ENCODE results near the gene BBIP1.

Gene BBIP1

DNA sequence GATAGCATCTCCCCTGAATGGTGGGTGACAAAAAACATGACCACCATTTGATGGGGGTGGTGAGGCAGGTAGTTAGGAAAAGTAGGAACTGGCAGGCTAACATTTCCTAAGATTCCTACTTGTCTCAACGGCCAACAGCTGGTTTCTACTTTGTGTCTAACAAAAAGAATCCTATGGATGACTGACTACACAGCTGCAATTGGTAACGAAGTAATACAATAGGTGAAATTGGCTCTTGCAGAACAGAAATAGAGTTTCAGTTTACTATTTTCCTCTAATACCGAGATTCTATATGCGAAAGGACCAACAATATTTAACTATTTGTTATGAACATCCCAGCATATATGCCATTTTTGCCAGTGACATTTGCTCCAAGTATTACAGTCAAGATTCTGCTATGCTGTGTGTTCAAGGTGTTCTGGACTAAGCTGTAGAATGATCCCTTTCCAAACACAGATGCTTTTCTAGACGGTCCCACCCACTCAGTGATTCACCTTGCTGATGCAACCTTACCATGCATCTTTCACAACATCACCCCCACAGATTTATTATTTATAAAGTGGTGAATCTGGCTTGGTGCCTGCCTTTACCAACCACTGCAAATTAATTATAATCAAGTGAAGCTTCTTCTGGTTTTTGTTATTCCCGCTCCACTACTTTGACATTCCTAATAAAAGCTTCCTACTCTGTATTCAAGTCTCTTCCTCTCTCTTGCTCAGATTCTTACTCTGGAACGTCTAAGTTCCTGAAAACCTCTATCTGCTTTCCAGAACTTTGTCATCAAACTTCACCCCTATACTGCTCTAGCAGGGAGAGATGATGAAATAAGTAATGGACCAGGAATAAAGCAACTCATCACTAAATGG is 16.8 kb downstream of the BBIP1 start:
- H3K27me3 ChIP-seq = no peaks in the 10 kb centered on the region
- H3K4me1 ChIP-seq (ENCODE audit: control insufficient read depth in 1 of 2, insufficient read depth in 1 of 2, low read depth in 1 of 2, low read length in 1 of 2) = no peaks in the 10 kb centered on the region
- H3K4me3 ChIP-seq (ENCODE audit: low read depth in 1 of 2, low read length in 1 of 2) = no peak overlapping the region
- H3K9me3 ChIP-seq = no peaks in the 10 kb centered on the region
- peaks cover 70% of the 10 kb centered on the region for H3K36me3 ChIP-seq
- peak overlapping the region; percentile 20 for H3K27ac ChIP-seq
- TF ChIP-seq, protein P1, sequence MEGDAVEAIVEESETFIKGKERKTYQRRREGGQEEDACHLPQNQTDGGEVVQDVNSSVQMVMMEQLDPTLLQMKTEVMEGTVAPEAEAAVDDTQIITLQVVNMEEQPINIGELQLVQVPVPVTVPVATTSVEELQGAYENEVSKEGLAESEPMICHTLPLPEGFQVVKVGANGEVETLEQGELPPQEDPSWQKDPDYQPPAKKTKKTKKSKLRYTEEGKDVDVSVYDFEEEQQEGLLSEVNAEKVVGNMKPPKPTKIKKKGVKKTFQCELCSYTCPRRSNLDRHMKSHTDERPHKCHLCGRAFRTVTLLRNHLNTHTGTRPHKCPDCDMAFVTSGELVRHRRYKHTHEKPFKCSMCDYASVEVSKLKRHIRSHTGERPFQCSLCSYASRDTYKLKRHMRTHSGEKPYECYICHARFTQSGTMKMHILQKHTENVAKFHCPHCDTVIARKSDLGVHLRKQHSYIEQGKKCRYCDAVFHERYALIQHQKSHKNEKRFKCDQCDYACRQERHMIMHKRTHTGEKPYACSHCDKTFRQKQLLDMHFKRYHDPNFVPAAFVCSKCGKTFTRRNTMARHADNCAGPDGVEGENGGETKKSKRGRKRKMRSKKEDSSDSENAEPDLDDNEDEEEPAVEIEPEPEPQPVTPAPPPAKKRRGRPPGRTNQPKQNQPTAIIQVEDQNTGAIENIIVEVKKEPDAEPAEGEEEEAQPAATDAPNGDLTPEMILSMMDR (IDR thresholded peaks at IDR 0.05) = no peak

DNA sequence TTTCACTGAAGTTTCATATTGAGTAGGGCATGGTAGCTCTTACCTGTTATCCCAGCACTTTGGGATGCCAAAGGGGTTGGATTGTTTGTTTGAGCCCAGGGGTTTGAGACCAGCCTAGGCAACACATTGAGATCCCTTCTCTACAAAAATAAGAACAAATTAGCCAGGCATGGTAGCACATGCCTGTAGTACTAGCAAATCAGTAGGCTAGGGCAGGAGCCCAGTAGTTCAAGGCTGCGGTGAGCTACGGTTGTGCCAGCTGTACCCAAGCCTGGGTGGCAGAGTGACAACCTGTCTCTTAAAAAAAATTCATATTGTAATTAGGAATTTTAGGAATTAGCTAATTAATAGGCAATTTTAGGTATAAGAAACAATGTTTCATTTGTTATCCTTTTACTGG is 18.0 kb downstream of the BBIP1 start:
- Histone ChIP-seq H3K27me3 (no peaks in the 10 kb centered on the region), H3K4me1 (ENCODE audit: control insufficient read depth in 1 of 2, insufficient read depth in 1 of 2, low read depth in 1 of 2, low read length in 1 of 2) (no peaks in the 10 kb centered on the region), H3K27ac (no peak overlapping the region), H3K4me3 (ENCODE audit: low read depth in 1 of 2, low read length in 1 of 2) (no peak overlapping the region), H3K9me3 (no peaks in the 10 kb centered on the region), H3K36me3 (peaks cover 70% of the 10 kb centered on the region)
- TF ChIP-seq, protein P1 (IDR thresholded peaks at IDR 0.05) = no peak

DNA sequence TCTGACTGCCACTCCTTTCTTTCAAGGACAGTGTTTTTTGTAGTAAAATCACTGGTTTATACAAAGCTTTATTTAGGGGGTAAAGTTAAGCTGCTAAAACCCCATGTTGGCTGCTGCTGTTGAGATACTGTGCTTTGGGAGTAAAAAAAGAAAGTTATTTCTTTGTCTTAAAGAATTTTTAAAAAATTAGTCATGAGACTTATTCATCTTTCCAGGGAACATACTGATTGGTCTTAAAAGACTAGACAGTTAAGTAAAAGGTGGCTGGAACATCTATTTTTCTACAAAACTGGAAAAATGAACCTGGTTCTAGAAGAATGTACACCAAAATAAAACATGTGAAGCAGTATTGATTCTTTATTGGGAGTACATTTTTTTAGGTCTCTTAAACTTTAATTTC is 20.6 kb downstream of the BBIP1 start:
- H3K27me3 ChIP-seq = no peaks in the 10 kb centered on the region
- H3K4me3 ChIP-seq (ENCODE audit: low read depth in 1 of 2, low read length in 1 of 2) = no peak overlapping the region
- no peaks in the 10 kb centered on the region for H3K9me3 ChIP-seq
- H3K4me1 ChIP-seq (ENCODE audit: control insufficient read depth in 1 of 2, insufficient read depth in 1 of 2, low read depth in 1 of 2, low read length in 1 of 2) = peaks cover 0 to 3% of the 10 kb centered on the region in 2 experiments
- peaks cover 72% of the 10 kb centered on the region for H3K36me3 ChIP-seq
- TF ChIP-seq, protein P1 (IDR thresholded peaks at IDR 0.05) = no peak
- no peak overlapping the region for H3K27ac ChIP-seq

DNA sequence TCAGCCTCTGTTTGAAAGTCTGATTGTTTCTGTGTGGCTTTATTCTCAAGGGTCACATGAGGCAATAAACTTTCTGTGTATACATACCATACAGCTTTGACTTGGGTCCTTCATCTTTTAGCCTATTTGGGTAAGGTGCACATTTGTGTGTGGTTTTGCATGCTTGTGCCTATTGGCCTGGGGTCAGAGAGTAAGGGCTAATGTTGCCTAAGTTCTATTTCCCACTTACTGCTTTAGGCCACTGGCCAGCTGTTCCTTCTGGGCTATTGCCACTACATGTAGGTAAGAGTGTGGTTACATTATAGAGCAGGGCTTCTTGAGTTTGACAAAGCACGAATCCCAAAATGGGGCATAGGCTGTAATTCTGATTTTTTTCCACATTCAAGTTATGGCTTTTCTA is 21.8 kb downstream of the BBIP1 start:
- Histone ChIP-seq H3K4me3 (ENCODE audit: low read depth in 1 of 2, low read length in 1 of 2) (no peak overlapping the region), H3K4me1 (ENCODE audit: control insufficient read depth in 1 of 2, insufficient read depth in 1 of 2, low read depth in 1 of 2, low read length in 1 of 2) (peaks cover 0 to 4% of the 10 kb centered on the region in 2 experiments), H3K27ac (peak overlapping the region; percentile 29), H3K36me3 (peaks cover 73% of the 10 kb centered on the region), H3K9me3 (no peaks in the 10 kb centered on the region), H3K27me3 (no peaks in the 10 kb centered on the region)
- TF ChIP-seq, protein P1 (IDR thresholded peaks at IDR 0.05) = no peak

DNA sequence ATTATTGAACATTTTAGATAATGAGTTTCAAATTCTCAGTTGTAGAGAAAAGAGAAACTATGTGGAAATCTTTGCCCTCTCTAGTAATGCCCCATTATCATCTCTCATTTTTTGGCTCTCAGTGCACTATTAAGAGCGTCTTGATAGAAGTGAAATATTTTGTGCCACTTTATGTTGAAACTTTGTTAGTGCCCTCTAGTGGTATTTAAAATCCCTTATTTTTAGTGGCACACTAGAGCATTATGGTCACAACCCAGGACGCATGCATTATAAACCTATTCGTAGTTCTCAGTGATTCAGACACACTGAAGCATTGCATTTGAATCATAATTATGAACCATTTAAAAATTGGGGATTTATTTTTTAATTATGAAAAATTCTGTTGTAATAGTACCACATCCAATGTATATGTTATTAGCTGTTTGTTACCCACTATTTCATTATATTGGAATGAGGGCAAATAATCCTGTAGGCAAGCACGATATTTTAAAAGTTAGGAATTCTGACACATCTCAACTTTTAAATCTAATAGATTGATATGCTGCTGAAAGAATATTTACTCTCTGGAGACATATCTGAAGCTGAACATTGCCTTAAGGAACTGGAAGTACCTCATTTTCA is 25.3 kb downstream of the BBIP1 start:
- no peaks in the 10 kb centered on the region for H3K27me3 ChIP-seq
- no peaks in the 10 kb centered on the region for H3K9me3 ChIP-seq
- TF ChIP-seq, protein P1 (IDR thresholded peaks at IDR 0.05) = peak; percentile 33
- no peak overlapping the region for H3K4me3 ChIP-seq (ENCODE audit: low read depth in 1 of 2, low read length in 1 of 2)
- no peak overlapping the region for H3K27ac ChIP-seq
- H3K4me1 ChIP-seq (ENCODE audit: control insufficient read depth in 1 of 2, insufficient read depth in 1 of 2, low read depth in 1 of 2, low read length in 1 of 2) = peaks cover 0 to 4% of the 10 kb centered on the region in 2 experiments
- peaks cover 62% of the 10 kb centered on the region for H3K36me3 ChIP-seq

Data from neutrophil (primary cell).